T-helper 17 cell (primary cell): ENCODE measurements around the gene IFITM2. TPM values are rescaled to one million over a fixed set of nuclear protein-coding genes. Genes with fewer than 3 reads are reported as not detected.
"Not testable (repeated sequence)": the region's sequence is repeated elsewhere in the genome, so short reads cannot be mapped to it uniquely, and the experiment has no call there.

Source experiments
- ATAC-seq: fragments of 150-1000 bp; cut with Tn5 transposase; 2 replicates; pipeline ENCODE4 v1.10.0; 2021; ENCODE audit warnings: mild to moderate bottlenecking, moderate library complexity
- DNase-seq, 3 donors: peaks; one replicate each; pipeline versions ENCODE4 v3.0.0 to v3.0.0-alpha.2; 2020 to 2021
- H3K9me3 ChIP-seq: one replicate; pipeline ENCODE4 v1.7.0; 2013; ENCODE audit warnings: low read length, mild to moderate bottlenecking; ENCODE audit not compliant: control insufficient read depth, poor library complexity, severe bottlenecking
- H3K27ac Mint-ChIP-seq: one replicate; pipeline ENCODE4 v1.8.0; 2022; ENCODE audit warnings: mild to moderate bottlenecking, moderate library complexity, mixed read lengths
- H3K27me3 Mint-ChIP-seq: one replicate; pipeline ENCODE4 v1.8.0; 2022; ENCODE audit warnings: mixed read lengths
- H3K36me3 Mint-ChIP-seq: one replicate; pipeline ENCODE4 v1.8.0; 2022; ENCODE audit warnings: low read depth, mixed read lengths
- H3K4me1 Mint-ChIP-seq: one replicate; pipeline ENCODE4 v1.8.0; 2022; ENCODE audit warnings: mild to moderate bottlenecking, mixed read lengths
- H3K4me3 Mint-ChIP-seq: one replicate; pipeline ENCODE4 v1.8.0; 2022; ENCODE audit warnings: mild to moderate bottlenecking, moderate library complexity, mixed read lengths
- total RNA-seq, 4 donors: library from RNA in 2 of 4; stranded (reverse) in 2 of 4; gene quantifications; one replicate each; pipeline ENCODE4 v1.2.3 and lab custom pipeline; 2022 to 2026

Gene IFITM2
- total RNA-seq, 2 donors from 2014 or later = 550 to 570 TPM

DNA sequence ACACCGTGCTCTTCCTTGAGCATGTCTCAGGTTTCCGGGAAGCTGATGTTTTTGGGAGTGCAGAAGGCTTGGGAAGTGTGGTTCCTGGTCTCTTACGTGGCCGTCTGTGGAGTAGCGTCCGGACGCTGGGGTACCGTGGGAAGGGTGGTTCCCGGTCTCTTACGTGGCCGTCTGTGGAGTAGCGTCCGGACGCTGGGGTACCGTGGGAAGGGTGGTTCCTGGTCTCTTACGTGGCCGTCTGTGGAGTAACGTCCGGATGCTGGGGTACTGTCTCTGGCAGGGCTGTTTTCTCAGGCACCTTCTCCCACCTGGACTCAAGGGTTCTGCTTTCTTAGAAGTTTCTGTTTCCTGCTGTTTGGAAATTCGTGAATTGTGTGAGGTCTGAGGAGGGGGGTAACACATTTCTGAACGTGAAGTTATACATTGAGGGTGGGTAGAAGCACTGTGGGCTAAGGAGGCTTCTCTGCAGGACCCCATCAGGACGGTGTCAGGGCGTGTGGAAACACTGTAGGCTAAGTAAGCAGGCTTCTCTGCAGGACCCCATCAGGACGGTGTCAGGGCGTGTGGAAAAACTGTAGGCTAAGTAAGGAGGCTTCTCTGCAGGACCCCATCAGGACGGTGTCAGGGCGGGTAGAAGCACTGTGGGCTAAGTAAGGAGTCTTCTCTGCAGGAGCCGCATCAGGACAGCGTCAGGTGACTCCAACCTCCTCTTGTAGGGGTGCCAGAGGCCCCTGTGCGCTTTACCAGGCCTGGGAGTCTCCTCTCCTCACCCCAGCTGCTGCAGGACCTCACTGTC is 18.4 kb downstream of the IFITM2 start:
- H3K4me3 Mint-ChIP-seq = peak overlapping the region; percentile 81
- peaks cover 35% of the 10 kb centered on the region for H3K4me1 Mint-ChIP-seq
- no peak for DNase-seq
- H3K27ac Mint-ChIP-seq = peak overlapping the region; percentile 84
- H3K9me3 ChIP-seq = no peaks in the 10 kb centered on the region
- peak; percentile 5 for ATAC-seq
- no peaks in the 10 kb centered on the region for H3K27me3 Mint-ChIP-seq
- H3K36me3 Mint-ChIP-seq = no peaks in the 10 kb centered on the region

DNA sequence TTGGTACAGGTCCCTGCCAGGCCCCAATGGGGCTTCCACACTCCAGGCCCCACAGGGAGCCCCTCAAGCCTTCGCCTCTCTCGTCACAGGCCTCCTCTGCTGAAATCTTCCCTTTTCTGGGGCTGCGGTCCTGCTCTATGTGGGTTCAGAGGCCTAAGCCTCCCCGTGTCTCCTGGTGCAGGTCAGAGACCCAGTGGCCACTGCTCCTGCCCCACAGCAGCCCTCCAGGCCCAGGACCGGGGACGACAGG is 18.9 kb downstream of the IFITM2 start:
- Mint-ChIP-seq H3K4me1 (peaks cover 39% of the 10 kb centered on the region), H3K27me3 (no peaks in the 10 kb centered on the region), H3K4me3 (peak overlapping the region; percentile 81), H3K36me3 (no peaks in the 10 kb centered on the region), H3K27ac (peak overlapping the region; percentile 84)
- H3K9me3 ChIP-seq = no peaks in the 10 kb centered on the region
- ATAC-seq (peak; percentile 12), DNase-seq (no peak)

DNA sequence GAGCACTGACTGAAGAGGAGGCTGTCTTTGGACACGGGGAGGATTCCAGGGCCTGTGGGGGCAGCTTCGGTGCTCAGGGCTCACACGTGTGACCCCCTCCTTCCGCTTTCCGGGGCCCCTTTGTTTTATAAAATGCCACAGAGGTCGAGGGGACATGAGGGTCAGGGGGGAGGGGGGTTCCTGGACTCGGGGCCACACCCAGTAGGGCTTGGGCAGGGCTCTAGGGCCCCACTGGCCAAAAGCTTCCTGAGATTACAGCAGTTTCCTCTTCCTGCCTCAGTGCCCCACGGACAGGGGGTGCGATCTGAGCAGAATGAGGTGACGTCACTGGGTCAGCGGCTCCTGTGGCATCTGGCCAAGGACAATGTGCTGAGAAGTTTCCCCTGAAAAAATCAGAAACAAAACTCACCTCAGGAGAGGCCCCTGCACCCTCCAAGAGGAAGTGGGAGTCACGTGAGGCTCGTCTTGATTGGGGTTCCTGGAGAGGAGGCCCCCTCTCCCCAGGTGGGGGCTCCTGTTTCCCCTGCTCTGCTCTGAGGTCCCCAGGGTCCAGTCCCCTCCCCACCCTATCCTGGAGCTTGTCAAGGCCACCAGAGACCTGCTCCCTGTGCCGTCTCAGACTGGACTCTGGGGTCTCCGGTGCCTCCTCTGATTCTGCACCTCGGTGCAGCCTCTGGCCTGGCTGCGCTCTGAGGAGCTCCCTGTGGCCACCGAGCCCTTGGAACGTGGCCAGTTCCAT is 19.4 kb downstream of the IFITM2 start:
- DNase-seq = peak in 1 of 3 donors; percentile 41
- H3K4me1 Mint-ChIP-seq = peaks cover 43% of the 10 kb centered on the region
- H3K27ac Mint-ChIP-seq = peak overlapping the region; percentile 84
- peak overlapping the region; percentile 81 for H3K4me3 Mint-ChIP-seq
- ATAC-seq = peak; percentile 74
- H3K27me3 Mint-ChIP-seq = no peaks in the 10 kb centered on the region
- H3K36me3 Mint-ChIP-seq = no peaks in the 10 kb centered on the region
- no peaks in the 10 kb centered on the region for H3K9me3 ChIP-seq

- H3K36me3 Mint-ChIP-seq = no peaks in the 10 kb centered on the region
- ATAC-seq = no peak
Observed at GRCh38 chr11:327581-327923, 19.9 kb downstream of the IFITM2 start.

DNA sequence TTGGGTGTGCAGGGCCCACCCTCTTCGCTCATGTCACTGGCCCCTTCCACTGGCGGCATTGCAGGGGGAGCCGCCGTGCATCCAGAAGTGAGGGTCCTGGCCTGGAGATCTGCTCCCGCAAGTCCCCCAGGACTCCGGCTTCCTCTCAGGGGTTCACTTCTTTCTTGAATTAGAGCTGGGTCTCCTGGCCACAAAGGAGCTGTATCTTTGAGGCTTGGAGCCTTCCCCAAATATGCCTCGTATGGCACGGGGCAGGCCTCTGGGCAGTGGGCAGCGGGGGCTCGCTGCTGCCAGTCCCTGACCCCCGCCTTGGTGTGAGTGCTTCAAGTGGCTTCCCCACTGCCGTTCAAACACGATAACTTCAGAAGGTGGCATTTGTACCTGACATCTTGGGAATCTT is 20.4 kb downstream of the IFITM2 start:
- Mint-ChIP-seq H3K4me3 (no peak overlapping the region), H3K27ac (peak overlapping the region; percentile 45), H3K36me3 (no peaks in the 10 kb centered on the region), H3K4me1 (peaks cover 43% of the 10 kb centered on the region), H3K27me3 (no peaks in the 10 kb centered on the region)
- DNase-seq (no peak), ATAC-seq (no peak)
- H3K9me3 ChIP-seq = no peaks in the 10 kb centered on the region

More at GRCh38 chr11:327581-327923, 19.9 kb downstream of the IFITM2 start:
- no peak for DNase-seq
- Mint-ChIP-seq H3K4me1 (peaks cover 43% of the 10 kb centered on the region), H3K27me3 (no peaks in the 10 kb centered on the region), H3K27ac (peak overlapping the region; percentile 84), H3K4me3 (peak overlapping the region; percentile 81)
- H3K9me3 ChIP-seq = no peaks in the 10 kb centered on the region

- ATAC-seq, H3K36me3 Mint-ChIP-seq, H3K27me3 Mint-ChIP-seq, DNase-seq, H3K9me3 ChIP-seq: not testable (repeated sequence)
- H3K4me1 Mint-ChIP-seq = peaks cover 43% of the 10 kb centered on the region
- H3K4me3 Mint-ChIP-seq = peak overlapping the region; percentile 12
- H3K27ac Mint-ChIP-seq = peak overlapping the region; percentile 45
Observed at GRCh38 chr11:328516-329100, 21.0 kb downstream of the IFITM2 start.

DNA sequence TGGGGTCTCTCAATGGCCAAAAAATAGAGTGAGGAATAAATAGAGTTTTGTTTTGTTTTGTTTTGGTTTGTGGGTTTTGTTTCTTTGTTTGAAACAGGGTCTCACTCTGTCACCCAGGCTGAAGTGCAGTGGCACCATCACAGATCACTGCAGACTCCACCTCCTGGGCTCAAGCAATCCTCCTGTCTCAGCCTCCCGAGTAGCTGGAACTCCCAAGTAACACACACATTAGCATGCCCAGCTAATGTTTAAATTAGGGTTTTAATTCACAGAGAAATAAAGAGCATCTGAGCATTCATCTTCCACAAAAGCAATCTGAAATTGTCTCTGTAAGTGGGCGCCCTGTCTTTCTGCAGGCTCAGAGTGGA is 22.3 kb downstream of the IFITM2 start:
- Mint-ChIP-seq H3K27ac (no peak overlapping the region), H3K36me3 (no peaks in the 10 kb centered on the region), H3K4me3 (peak overlapping the region; percentile 41), H3K27me3 (no peaks in the 10 kb centered on the region), H3K4me1 (peaks cover 38% of the 10 kb centered on the region)
- no peaks in the 10 kb centered on the region for H3K9me3 ChIP-seq
- ATAC-seq (no peak), DNase-seq (no peak)

GRCh38 chr11:330307-330693 is 22.7 kb downstream of the IFITM2 start:
- H3K36me3 Mint-ChIP-seq = no peaks in the 10 kb centered on the region
- H3K9me3 ChIP-seq = no peaks in the 10 kb centered on the region
- DNase-seq = no peak
- no peak overlapping the region for H3K4me3 Mint-ChIP-seq
- peaks cover 38% of the 10 kb centered on the region for H3K4me1 Mint-ChIP-seq
- H3K27ac Mint-ChIP-seq = no peak overlapping the region
- no peak for ATAC-seq
- no peaks in the 10 kb centered on the region for H3K27me3 Mint-ChIP-seq

DNA sequence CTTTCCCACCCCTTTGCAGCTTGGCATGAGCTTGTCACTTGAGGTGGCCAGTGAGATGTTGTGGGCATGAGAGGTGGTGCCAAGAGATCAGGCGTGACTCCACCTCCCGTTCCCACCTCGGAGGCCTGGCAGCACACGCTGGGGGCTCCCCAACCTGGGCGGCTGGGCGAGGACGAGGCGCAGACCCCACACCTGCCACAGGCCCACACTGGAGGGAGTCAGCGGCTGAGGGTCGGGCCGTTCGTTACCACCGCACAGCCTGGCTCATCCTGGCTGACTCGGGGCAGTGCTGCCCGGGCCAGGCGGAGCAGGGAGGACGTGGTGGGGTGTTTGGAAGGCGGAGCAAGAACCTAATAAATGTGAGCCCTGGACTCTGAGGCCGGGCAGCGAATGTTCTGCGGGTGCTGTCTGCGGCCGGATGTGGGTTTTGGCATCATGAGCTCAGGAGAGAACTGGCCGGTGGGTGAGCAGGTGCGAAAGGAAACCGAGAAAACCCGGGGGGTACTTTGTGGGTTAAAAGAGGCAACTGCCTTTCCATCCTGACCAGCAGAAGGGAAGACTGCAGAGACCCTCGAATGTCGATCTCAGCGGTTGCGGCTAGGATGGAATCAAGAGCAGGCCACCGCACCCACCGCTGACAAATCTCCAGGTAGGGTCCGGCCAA is 23.2 kb downstream of the IFITM2 start:
- peak overlapping the region; percentile 78 for H3K4me3 Mint-ChIP-seq
- DNase-seq (no peak), ATAC-seq (no peak)
- no peak overlapping the region for H3K27ac Mint-ChIP-seq
- H3K27me3 Mint-ChIP-seq = no peaks in the 10 kb centered on the region
- H3K4me1 Mint-ChIP-seq = peaks cover 38% of the 10 kb centered on the region
- H3K9me3 ChIP-seq = no peaks in the 10 kb centered on the region
- H3K36me3 Mint-ChIP-seq = no peaks in the 10 kb centered on the region

DNA sequence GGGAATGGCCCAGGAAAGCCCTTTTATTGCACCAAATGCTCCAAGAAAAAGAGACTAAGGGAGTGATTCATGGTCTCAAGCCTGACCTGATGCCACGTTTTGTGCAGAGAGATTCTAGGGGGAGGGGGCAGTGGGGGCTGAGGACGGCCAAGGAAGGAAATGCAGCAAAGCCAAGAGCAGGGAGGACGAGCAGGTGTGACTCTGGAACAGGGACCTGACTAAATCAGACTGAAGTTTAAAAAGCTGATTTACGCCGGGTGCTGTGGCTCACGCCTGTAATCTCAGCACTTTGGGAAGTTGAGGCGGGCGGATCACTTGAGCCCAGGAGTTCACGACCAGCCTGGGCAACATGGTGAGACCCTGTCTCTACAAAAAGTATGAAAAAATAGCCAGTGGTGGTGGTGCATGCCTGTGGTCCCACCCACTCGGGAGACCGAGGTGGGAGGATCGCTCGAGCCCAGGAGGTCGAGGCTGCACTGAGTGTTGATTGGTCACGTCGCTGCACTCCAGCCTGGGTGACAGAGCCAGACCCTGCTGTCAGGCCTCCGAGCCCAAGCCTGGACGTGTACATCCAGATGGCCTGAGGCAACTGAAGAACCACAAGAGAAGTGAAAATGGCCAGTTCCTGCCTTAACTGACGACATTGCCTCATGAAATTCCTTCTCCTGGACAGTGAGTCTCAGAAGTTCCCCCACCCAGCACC is 23.9 kb downstream of the IFITM2 start:
- H3K9me3 ChIP-seq = no peaks in the 10 kb centered on the region
- Mint-ChIP-seq H3K27ac (no peak overlapping the region), H3K4me3 (peak overlapping the region; percentile 78), H3K36me3 (no peaks in the 10 kb centered on the region), H3K27me3 (no peaks in the 10 kb centered on the region), H3K4me1 (peaks cover 32% of the 10 kb centered on the region)
- ATAC-seq (no peak), DNase-seq (no peak)

DNA sequence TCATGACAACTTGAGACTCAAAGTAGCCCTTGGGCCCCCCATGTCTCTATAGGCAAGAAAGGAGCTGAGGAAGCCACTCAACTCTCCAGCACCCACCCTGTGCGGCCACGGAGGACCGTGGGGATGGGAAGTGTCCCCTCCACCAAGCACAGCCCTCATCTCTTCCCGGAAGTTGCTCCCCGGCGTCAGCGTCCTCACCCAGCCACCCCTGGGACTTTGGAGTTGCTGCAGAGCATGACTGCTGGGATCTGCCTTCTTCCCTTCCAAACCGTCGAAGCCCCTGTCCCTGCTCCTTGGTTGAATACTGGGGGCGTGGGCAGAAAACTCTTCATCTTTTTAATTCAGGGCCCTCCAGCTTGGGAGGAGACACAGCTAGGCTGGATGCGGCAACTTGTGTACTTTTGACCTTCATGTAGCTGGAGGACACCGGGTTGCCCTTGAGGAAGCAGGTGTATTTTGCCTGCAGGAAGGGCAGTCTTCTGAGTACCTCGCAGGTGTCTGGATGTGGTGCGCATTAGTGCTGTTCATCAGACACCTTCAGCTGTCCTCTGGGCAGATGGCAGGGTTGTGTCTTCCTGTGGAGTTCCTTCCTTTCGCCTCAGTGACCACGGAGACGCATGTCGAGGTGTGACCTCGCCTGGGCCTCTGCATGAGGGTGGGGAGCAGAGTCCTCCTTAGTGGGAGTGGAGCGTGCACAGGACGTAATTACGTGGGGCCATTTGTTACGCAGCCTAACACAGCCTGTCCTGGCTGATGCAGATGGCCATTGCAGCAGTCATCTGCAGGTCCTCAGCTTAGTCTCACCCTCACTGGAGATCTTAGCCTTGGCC is 25.2 kb downstream of the IFITM2 start:
- DNase-seq (no peak), ATAC-seq (no peak)
- Mint-ChIP-seq H3K4me3 (no peak overlapping the region), H3K4me1 (peaks cover 26% of the 10 kb centered on the region), H3K36me3 (no peaks in the 10 kb centered on the region), H3K27ac (no peak overlapping the region), H3K27me3 (no peaks in the 10 kb centered on the region)
- H3K9me3 ChIP-seq = no peaks in the 10 kb centered on the region

GRCh38 chr11:333616-334263 is 26.1 kb downstream of the IFITM2 start:
- not testable (repeated sequence) for H3K36me3 Mint-ChIP-seq, H3K27me3 Mint-ChIP-seq, H3K9me3 ChIP-seq, ATAC-seq, H3K27ac Mint-ChIP-seq, DNase-seq, H3K4me3 Mint-ChIP-seq
- H3K4me1 Mint-ChIP-seq = peaks cover 26% of the 10 kb centered on the region
